ENCODE results near the gene RNF17.

RNF17 gene

GRCh38 chr13:24892829-24893228 lies 128.9 kb downstream of the RNF17 start:
- TF ChIP-seq GATA3 (IDR thresholded peaks at IDR 0.05; ENCODE audit: low read depth, low read length) (no peak), GATA2 (IDR thresholded peaks at IDR 0.05; ENCODE audit: low read depth, low read length) (no peak)

GRCh38 chr13:24893863-24894262 lies 129.9 kb downstream of the RNF17 start:
- no peak for TF ChIP-seq GATA2 (IDR thresholded peaks at IDR 0.05; ENCODE audit: low read depth, low read length)
- no peak for TF ChIP-seq GATA3 (IDR thresholded peaks at IDR 0.05; ENCODE audit: low read depth, low read length)

- no peak for TF ChIP-seq GATA2 (IDR thresholded peaks at IDR 0.05; ENCODE audit: low read depth, low read length)
- no peak for TF ChIP-seq GATA3 (IDR thresholded peaks at IDR 0.05; ENCODE audit: low read depth, low read length)
Measured at GRCh38 chr13:24894277-24894971, 130.5 kb downstream of the RNF17 start.

- no peak for TF ChIP-seq GATA2 (IDR thresholded peaks at IDR 0.05; ENCODE audit: low read depth, low read length)
- TF ChIP-seq GATA3 (IDR thresholded peaks at IDR 0.05; ENCODE audit: low read depth, low read length), result no peak
Measured at GRCh38 chr13:24894972-24895300, 131.0 kb downstream of the RNF17 start.

GRCh38 chr13:24896061-24896460 lies 132.1 kb downstream of the RNF17 start:
- no peak for TF ChIP-seq GATA2 (IDR thresholded peaks at IDR 0.05; ENCODE audit: low read depth, low read length)

- no peak for TF ChIP-seq GATA3 (IDR thresholded peaks at IDR 0.05; ENCODE audit: low read depth, low read length)
- TF ChIP-seq GATA2 (IDR thresholded peaks at IDR 0.05; ENCODE audit: low read depth, low read length), result no peak
Measured at GRCh38 chr13:24897293-24897692, 133.3 kb downstream of the RNF17 start.

- no peak for TF ChIP-seq GATA2 (IDR thresholded peaks at IDR 0.05; ENCODE audit: low read depth, low read length)
- TF ChIP-seq GATA3 (IDR thresholded peaks at IDR 0.05; ENCODE audit: low read depth, low read length), result no peak
Measured at GRCh38 chr13:24899601-24900000, 135.6 kb downstream of the RNF17 start.

- TF ChIP-seq GATA2 (IDR thresholded peaks at IDR 0.05; ENCODE audit: low read depth, low read length) (no peak), GATA3 (IDR thresholded peaks at IDR 0.05; ENCODE audit: low read depth, low read length) (no peak)
Measured at GRCh38 chr13:24900507-24900906, 136.5 kb downstream of the RNF17 start.

- TF ChIP-seq GATA3 (IDR thresholded peaks at IDR 0.05; ENCODE audit: low read depth, low read length) (no peak), GATA2 (IDR thresholded peaks at IDR 0.05; ENCODE audit: low read depth, low read length) (no peak)
Measured at GRCh38 chr13:24905242-24905641, 141.3 kb downstream of the RNF17 start.

GRCh38 chr13:24906268-24906667 lies 142.3 kb downstream of the RNF17 start:
- TF ChIP-seq GATA3 (IDR thresholded peaks at IDR 0.05; ENCODE audit: low read depth, low read length), result no peak
- no peak for TF ChIP-seq GATA2 (IDR thresholded peaks at IDR 0.05; ENCODE audit: low read depth, low read length)

GRCh38 chr13:24910502-24911132 lies 146.6 kb downstream of the RNF17 start:
- no peak for TF ChIP-seq GATA3 (IDR thresholded peaks at IDR 0.05; ENCODE audit: low read depth, low read length)

- no peak for TF ChIP-seq GATA2 (IDR thresholded peaks at IDR 0.05; ENCODE audit: low read depth, low read length)
- TF ChIP-seq GATA3 (IDR thresholded peaks at IDR 0.05; ENCODE audit: low read depth, low read length), result no peak
Measured at GRCh38 chr13:24911133-24911908, 147.4 kb downstream of the RNF17 start.

- TF ChIP-seq GATA2 (IDR thresholded peaks at IDR 0.05; ENCODE audit: low read depth, low read length), result no peak
- no peak for TF ChIP-seq GATA3 (IDR thresholded peaks at IDR 0.05; ENCODE audit: low read depth, low read length)
Measured at GRCh38 chr13:24916464-24916863, 152.5 kb downstream of the RNF17 start.

- TF ChIP-seq GATA3 (IDR thresholded peaks at IDR 0.05; ENCODE audit: low read depth, low read length), result no peak
- no peak for TF ChIP-seq GATA2 (IDR thresholded peaks at IDR 0.05; ENCODE audit: low read depth, low read length)
Measured at GRCh38 chr13:24921003-24921402, 157.0 kb downstream of the RNF17 start.

GRCh38 chr13:24921881-24922280 lies 157.9 kb downstream of the RNF17 start:
- TF ChIP-seq GATA2 (IDR thresholded peaks at IDR 0.05; ENCODE audit: low read depth, low read length), result no peak
- TF ChIP-seq GATA3 (IDR thresholded peaks at IDR 0.05; ENCODE audit: low read depth, low read length), result no peak
